ENCODE measurements around the gene PDE1C.
"Not testable (repeated sequence)": the region's sequence is repeated elsewhere in the genome, so short reads cannot be mapped to it uniquely, and the experiment has no call there.

The PDE1C gene

GRCh38 chr7:32043688-32044087 is 26.5 kb downstream of the PDE1C start:
- no peak for DNase-seq (ENCODE audit: low read depth, low spot score)

- no peak for DNase-seq (ENCODE audit: low read depth, low spot score)
Measured at GRCh38 chr7:32042900-32043299, 27.3 kb downstream of the PDE1C start.

GRCh38 chr7:32039000-32039756 is 31.0 kb downstream of the PDE1C start:
- no peak for DNase-seq (ENCODE audit: low read depth, low spot score)

GRCh38 chr7:32037650-32038198 is 32.5 kb downstream of the PDE1C start:
- no peak for DNase-seq (ENCODE audit: low read depth, low spot score)

GRCh38 chr7:32036557-32036956 is 33.6 kb downstream of the PDE1C start:
- no peak for DNase-seq (ENCODE audit: low read depth, low spot score)

- DNase-seq (ENCODE audit: low read depth, low spot score), result no peak
Measured at GRCh38 chr7:32034052-32034451, 36.2 kb downstream of the PDE1C start.

GRCh38 chr7:32033006-32033405 is 37.2 kb downstream of the PDE1C start:
- DNase-seq (ENCODE audit: low read depth, low spot score), result no peak

- DNase-seq (ENCODE audit: low read depth, low spot score), result no peak
Measured at GRCh38 chr7:32032211-32032610, 38.0 kb downstream of the PDE1C start.

GRCh38 chr7:32030904-32031692 is 39.1 kb downstream of the PDE1C start:
- no peak for DNase-seq (ENCODE audit: low read depth, low spot score)

GRCh38 chr7:32026083-32026425 is 44.2 kb downstream of the PDE1C start:
- no peak for DNase-seq (ENCODE audit: low read depth, low spot score)

GRCh38 chr7:32025381-32026082 is 44.7 kb downstream of the PDE1C start:
- DNase-seq (ENCODE audit: low read depth, low spot score), result no peak

- DNase-seq (ENCODE audit: low read depth, low spot score), result no peak
Measured at GRCh38 chr7:32023376-32023775, 46.8 kb downstream of the PDE1C start.

- no peak for DNase-seq (ENCODE audit: low read depth, low spot score)
Measured at GRCh38 chr7:32022966-32023365, 47.2 kb downstream of the PDE1C start.

GRCh38 chr7:32020551-32021159 is 49.6 kb downstream of the PDE1C start:
- DNase-seq (ENCODE audit: low read depth, low spot score), result no peak

GRCh38 chr7:32018845-32019578 is 51.2 kb downstream of the PDE1C start:
- no peak for DNase-seq (ENCODE audit: low read depth, low spot score)

GRCh38 chr7:32015133-32015532 is 55.1 kb downstream of the PDE1C start:
- no peak for DNase-seq (ENCODE audit: low read depth, low spot score)

GRCh38 chr7:32013471-32013870 is 56.7 kb downstream of the PDE1C start:
- not testable (repeated sequence) for DNase-seq (ENCODE audit: low read depth, low spot score)

- no peak for DNase-seq (ENCODE audit: low read depth, low spot score)
Measured at GRCh38 chr7:32005577-32005976, 64.6 kb downstream of the PDE1C start.

- no peak for DNase-seq (ENCODE audit: low read depth, low spot score)
Measured at GRCh38 chr7:32001948-32002347, 68.3 kb downstream of the PDE1C start.

GRCh38 chr7:31997423-31997822 is 72.8 kb downstream of the PDE1C start:
- DNase-seq (ENCODE audit: low read depth, low spot score), result no peak

- no peak for DNase-seq (ENCODE audit: low read depth, low spot score)
Measured at GRCh38 chr7:31995134-31995533, 75.1 kb downstream of the PDE1C start.
